BLaER1 (cell line): Measurements from ENCODE around the gene SPI1.

Experiments used
- H3K27ac ChIP-seq: shearing (Covaris generic); formaldehyde crosslinking; 2 replicates; pipeline ENCODE4 v1.8.1; 2022
- H3K27me3 ChIP-seq: shearing (Covaris generic); formaldehyde crosslinking; 2 replicates; pipeline ENCODE4 v1.8.1; 2022
- H3K36me3 ChIP-seq: shearing (Covaris generic); formaldehyde crosslinking; 2 replicates; pipeline ENCODE4 v1.8.1; 2022
- H3K4me1 ChIP-seq: shearing (Covaris generic); formaldehyde crosslinking; 2 replicates; pipeline ENCODE4 v1.8.1; 2022
- H3K4me2 ChIP-seq: shearing (Covaris generic); formaldehyde crosslinking; 2 replicates; pipeline ENCODE4 v1.8.1; 2022
- H3K4me3 ChIP-seq: shearing (Covaris generic); formaldehyde crosslinking; 2 replicates; pipeline ENCODE4 v1.8.1; 2022
- H3K9ac ChIP-seq: shearing (Covaris generic); formaldehyde crosslinking; 2 replicates; pipeline ENCODE4 v1.8.1; 2022
- H3K9me3 ChIP-seq: shearing (Covaris generic); formaldehyde crosslinking; 2 replicates; pipeline ENCODE4 v1.8.1; 2022
- H4K20me1 ChIP-seq: shearing (Covaris generic); formaldehyde crosslinking; 2 replicates; pipeline ENCODE4 v1.8.1; 2022
- Cebpa-rat ChIP-seq: shearing (Covaris generic); IDR thresholded peaks from 2 replicates; pipeline ENCODE4 v1.8.1; 2022

SPI1 gene

GRCh38 chr11:47394322-47395222 lies 16.2 kb upstream of the SPI1 start:
- Histone ChIP-seq H3K9me3 (no peaks in the 10 kb centered on the region), H3K27me3 (no peaks in the 10 kb centered on the region), H3K27ac (peak overlapping the region; percentile 100), H3K36me3 (no peaks in the 10 kb centered on the region), H3K9ac (peak overlapping the region; percentile 94), H3K4me3 (peak overlapping the region; percentile 59), H3K4me2 (peak overlapping the region; percentile 91), H3K4me1 (peaks cover 97% of the 10 kb centered on the region), H4K20me1 (no peaks in the 10 kb centered on the region)
- TF ChIP-seq Cebpa-rat: peak; percentile 96

- peak overlapping the region; percentile 94 for H3K9ac ChIP-seq
- H3K4me2 ChIP-seq: peak overlapping the region; percentile 91
- H3K27ac ChIP-seq: peak overlapping the region; percentile 100
- H4K20me1 ChIP-seq: no peaks in the 10 kb centered on the region
- peak overlapping the region; percentile 59; the same call in 1 of the 2 replicates for H3K4me3 ChIP-seq
- no peaks in the 10 kb centered on the region for H3K27me3 ChIP-seq
- no peaks in the 10 kb centered on the region for H3K36me3 ChIP-seq
- H3K9me3 ChIP-seq: no peaks in the 10 kb centered on the region
- no peak for TF ChIP-seq Cebpa-rat
- peaks cover 97% of the 10 kb centered on the region for H3K4me1 ChIP-seq
Measured at GRCh38 chr11:47394050-47394321, 15.6 kb upstream of the SPI1 start.

- peak overlapping the region; percentile 94 for H3K9ac ChIP-seq
- H3K27ac ChIP-seq: peak overlapping the region; percentile 100
- peaks cover 93% of the 10 kb centered on the region for H3K4me1 ChIP-seq
- TF ChIP-seq Cebpa-rat: no peak
- H3K9me3 ChIP-seq: no peaks in the 10 kb centered on the region
- no peaks in the 10 kb centered on the region for H3K36me3 ChIP-seq
- H3K4me3 ChIP-seq: peak overlapping the region; percentile 47
- no peaks in the 10 kb centered on the region for H4K20me1 ChIP-seq
- H3K4me2 ChIP-seq: peak overlapping the region; percentile 91
- no peaks in the 10 kb centered on the region for H3K27me3 ChIP-seq
Measured at GRCh38 chr11:47393163-47394049, 15.1 kb upstream of the SPI1 start.

- H3K36me3 ChIP-seq: no peaks in the 10 kb centered on the region
- H4K20me1 ChIP-seq: no peaks in the 10 kb centered on the region
- peak overlapping the region; percentile 8; the same call in 1 of the 2 replicates for H3K4me3 ChIP-seq
- peak overlapping the region; percentile 91 for H3K4me2 ChIP-seq
- TF ChIP-seq Cebpa-rat: no peak
- peaks cover 92% of the 10 kb centered on the region for H3K4me1 ChIP-seq
- H3K27ac ChIP-seq: peak overlapping the region; percentile 100
- H3K9me3 ChIP-seq: no peaks in the 10 kb centered on the region
- H3K9ac ChIP-seq: peak overlapping the region; percentile 94
- H3K27me3 ChIP-seq: no peaks in the 10 kb centered on the region
Measured at GRCh38 chr11:47392546-47393162, 14.3 kb upstream of the SPI1 start.

- no peaks in the 10 kb centered on the region for H3K36me3 ChIP-seq
- H4K20me1 ChIP-seq: no peaks in the 10 kb centered on the region
- peaks cover 84% of the 10 kb centered on the region for H3K4me1 ChIP-seq
- H3K27me3 ChIP-seq: no peaks in the 10 kb centered on the region
- H3K9me3 ChIP-seq: no peaks in the 10 kb centered on the region
- H3K9ac ChIP-seq: peak overlapping the region; percentile 94
- peak overlapping the region; percentile 91 for H3K4me2 ChIP-seq
- TF ChIP-seq Cebpa-rat: no peak
- H3K4me3 ChIP-seq: no peak overlapping the region
- H3K27ac ChIP-seq: peak overlapping the region; percentile 100
Measured at GRCh38 chr11:47391711-47392432, 13.5 kb upstream of the SPI1 start.

- H3K27me3 ChIP-seq: no peaks in the 10 kb centered on the region
- peak overlapping the region; percentile 100 for H3K27ac ChIP-seq
- TF ChIP-seq Cebpa-rat: no peak
- H3K36me3 ChIP-seq: no peaks in the 10 kb centered on the region
- peak overlapping the region; percentile 91 for H3K4me2 ChIP-seq
- peak overlapping the region; percentile 94; the same call in 1 of the 2 replicates for H3K9ac ChIP-seq
- no peaks in the 10 kb centered on the region for H4K20me1 ChIP-seq
- H3K9me3 ChIP-seq: no peaks in the 10 kb centered on the region
- no peak overlapping the region for H3K4me3 ChIP-seq
- peaks cover 77% of the 10 kb centered on the region for H3K4me1 ChIP-seq
Measured at GRCh38 chr11:47391077-47391583, 12.8 kb upstream of the SPI1 start.

- Histone ChIP-seq H3K4me2 (no peak overlapping the region), H3K27me3 (no peaks in the 10 kb centered on the region), H3K9me3 (no peaks in the 10 kb centered on the region), H3K36me3 (no peaks in the 10 kb centered on the region), H3K27ac (peak overlapping the region; percentile 100; the same call in 1 of the 2 replicates), H3K9ac (no peak overlapping the region; the same call in 1 of the 2 replicates), H3K4me3 (no peak overlapping the region), H3K4me1 (peaks cover 69% of the 10 kb centered on the region), H4K20me1 (no peaks in the 10 kb centered on the region)
- no peak for TF ChIP-seq Cebpa-rat
Measured at GRCh38 chr11:47390422-47390760, 12.0 kb upstream of the SPI1 start.

- Histone ChIP-seq H3K4me1 (peaks cover 63% of the 10 kb centered on the region), H3K9ac (no peak overlapping the region; the same call in 1 of the 2 replicates), H3K36me3 (no peaks in the 10 kb centered on the region), H3K9me3 (no peaks in the 10 kb centered on the region), H3K4me2 (peak overlapping the region; percentile 36), H3K27me3 (no peaks in the 10 kb centered on the region), H3K27ac (peak overlapping the region; percentile 100), H3K4me3 (no peak overlapping the region), H4K20me1 (no peaks in the 10 kb centered on the region)
- TF ChIP-seq Cebpa-rat: no peak
Measured at GRCh38 chr11:47389577-47390421, 11.5 kb upstream of the SPI1 start.
